ENCODE measurements around the gene LRRC32.

The LRRC32 gene, protein sequence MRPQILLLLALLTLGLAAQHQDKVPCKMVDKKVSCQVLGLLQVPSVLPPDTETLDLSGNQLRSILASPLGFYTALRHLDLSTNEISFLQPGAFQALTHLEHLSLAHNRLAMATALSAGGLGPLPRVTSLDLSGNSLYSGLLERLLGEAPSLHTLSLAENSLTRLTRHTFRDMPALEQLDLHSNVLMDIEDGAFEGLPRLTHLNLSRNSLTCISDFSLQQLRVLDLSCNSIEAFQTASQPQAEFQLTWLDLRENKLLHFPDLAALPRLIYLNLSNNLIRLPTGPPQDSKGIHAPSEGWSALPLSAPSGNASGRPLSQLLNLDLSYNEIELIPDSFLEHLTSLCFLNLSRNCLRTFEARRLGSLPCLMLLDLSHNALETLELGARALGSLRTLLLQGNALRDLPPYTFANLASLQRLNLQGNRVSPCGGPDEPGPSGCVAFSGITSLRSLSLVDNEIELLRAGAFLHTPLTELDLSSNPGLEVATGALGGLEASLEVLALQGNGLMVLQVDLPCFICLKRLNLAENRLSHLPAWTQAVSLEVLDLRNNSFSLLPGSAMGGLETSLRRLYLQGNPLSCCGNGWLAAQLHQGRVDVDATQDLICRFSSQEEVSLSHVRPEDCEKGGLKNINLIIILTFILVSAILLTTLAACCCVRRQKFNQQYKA

DNA sequence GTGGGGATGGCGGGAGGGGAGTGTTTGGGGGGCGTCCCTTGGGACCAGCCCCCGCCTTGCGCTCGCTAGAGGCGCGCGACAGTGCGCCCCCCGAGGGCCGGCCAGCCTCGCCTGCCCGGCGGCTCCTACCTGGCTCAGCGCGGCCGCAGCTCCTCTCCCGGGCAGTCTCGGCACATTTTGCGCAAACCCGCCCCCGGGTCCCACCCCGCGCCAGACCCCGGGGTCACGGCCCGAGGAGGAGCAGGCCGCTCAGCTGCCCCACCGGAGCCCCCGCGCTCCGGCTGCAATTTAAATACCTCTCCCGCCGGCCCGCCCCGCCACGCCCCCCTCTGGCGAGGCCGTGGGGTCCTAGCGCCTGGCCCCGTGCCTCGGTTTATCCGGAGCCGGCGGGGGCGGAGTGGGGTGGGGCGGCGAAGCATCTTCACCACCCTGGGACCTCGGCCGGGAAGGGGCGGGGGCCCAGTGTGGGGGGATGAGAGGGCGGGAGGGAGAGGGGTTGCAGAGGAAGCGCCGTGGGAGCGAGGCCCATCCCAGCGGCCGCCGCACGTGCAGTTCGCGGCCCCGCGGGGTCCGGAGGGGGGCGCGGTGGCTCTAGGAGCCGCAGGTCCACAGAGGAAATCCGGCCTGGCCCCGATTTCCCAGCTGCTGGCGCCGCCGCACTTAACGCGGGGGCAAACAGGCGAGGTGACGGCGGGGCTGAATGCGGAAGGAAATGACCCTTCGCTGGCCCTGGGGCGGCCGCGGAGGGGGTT lies at the start of gene LRRC32:
LRRC32 (minus strand) TSS at position 263 of the 752 bp plus-strand sequence. CDS start 4,793 bp downstream, outside the sequence.
- no peak for DNase-seq

DNA sequence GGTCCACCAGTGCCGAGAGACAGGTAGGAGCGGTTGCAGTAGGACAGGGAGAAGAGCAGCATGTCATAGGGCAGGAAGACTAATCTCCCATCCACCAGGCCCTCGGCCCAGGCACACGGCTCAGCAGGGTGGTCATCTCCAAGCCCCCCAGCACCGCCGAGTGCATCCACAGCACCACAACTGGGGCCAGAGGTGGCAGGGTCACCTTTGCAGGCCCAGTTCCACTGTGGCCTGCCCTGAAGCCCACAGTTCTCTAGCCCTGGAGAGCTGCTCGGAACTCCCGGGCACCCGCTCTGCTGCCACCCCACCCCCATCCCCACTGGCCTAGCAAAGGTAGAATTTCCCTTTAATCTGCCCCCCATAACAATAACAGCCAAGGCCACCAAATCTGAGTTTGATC lies 49.1 kb upstream of the LRRC32 start:
- DNase-seq = no peak

DNA sequence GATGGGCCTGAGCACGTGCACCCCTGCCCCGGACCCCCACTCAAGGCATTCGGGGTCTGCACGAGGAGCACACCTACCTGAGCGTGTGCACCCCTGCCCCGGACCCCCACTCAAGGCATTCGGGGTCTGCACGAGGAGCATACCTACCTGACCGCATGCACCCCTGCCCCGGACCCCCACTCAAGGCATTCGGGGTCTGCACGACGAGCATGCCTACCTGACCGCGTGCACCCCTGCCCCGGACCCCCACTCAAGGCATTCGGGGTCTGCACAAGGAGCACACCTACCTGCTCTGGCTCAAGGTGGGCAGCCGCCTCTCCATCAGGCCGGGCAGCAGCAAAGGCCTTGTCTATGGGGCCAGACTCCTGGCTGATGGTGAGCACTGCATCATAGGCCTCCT lies 48.7 kb upstream of the LRRC32 start:
- no peak for DNase-seq

DNA sequence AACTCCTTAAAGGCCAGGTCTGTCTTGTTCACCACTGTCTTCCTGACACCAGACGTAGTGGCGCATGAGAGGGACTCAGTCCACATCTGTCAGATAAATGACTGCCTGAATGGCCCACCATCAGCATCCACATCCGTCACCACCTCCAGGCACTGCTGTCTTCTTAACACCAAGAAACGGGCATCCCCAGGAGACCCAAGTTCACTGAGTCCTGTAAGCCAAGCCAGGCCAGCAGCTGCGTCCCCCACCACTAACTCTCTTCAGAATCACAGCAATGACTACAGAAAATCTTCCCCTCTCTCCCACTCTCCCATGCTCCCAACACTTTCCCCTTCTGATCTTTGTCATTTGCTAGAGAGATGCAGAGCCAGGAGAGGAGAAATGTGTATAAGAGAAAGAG lies 47.3 kb upstream of the LRRC32 start:
- DNase-seq = no peak

DNA sequence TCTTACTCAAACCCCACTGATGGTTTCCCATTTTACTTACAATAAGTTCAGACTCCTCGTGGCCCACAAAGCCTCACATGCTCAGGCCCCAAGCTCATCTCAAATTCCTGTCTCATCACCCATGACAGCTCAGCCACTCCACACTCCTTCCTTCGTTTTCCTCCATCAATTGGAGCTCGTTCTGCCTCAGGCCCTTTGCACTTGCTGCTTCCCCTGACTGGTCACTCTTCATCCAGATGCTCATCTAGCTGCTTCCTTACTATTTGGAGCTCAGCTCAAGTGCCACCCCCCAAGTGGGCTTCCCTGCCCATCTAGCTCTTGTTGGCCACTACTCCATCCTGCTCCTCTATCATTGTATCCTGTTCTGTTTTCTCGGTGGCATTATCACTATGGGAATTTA lies 46.8 kb upstream of the LRRC32 start:
- DNase-seq = no peak

DNA sequence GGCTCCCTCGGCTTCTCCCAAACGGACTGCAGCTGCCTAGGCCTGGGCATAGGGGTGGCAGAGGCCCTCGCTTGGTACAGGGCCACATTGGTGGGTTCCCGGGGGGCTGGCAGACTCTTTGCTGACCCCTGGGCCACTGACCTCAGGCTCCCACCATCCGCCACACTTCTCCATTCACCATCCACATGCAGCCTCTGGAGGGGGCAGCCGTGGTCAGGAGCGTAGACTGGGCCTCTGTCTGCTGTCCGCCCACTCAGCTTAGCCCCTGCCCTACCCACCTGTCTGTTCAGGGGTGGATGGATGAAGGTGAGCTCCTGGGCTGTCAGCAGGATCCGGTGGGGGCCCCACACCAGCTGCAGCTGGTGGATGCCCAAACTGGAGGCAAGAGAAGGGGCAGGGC lies 45.7 kb upstream of the LRRC32 start:
- no peak for DNase-seq

DNA sequence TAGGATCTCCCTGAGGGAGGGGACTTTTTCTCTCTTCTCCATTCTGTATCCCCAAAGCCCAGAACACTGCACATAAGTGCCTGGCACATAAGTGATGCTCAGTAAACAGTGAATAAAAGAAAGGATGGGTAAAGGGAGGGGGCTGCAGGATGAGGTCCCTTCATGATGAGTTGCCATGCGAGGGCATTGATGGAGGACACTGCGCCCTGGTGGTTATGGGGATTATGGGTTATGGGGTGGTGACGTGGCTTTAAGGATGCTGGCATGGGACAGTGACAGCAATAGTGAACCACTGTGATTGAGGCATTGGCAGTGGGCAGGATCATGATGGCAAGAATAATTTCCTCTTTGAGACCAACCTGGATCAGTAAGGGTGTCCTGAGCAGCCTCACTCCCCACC lies 43.9 kb upstream of the LRRC32 start:
- DNase-seq = no peak

DNA sequence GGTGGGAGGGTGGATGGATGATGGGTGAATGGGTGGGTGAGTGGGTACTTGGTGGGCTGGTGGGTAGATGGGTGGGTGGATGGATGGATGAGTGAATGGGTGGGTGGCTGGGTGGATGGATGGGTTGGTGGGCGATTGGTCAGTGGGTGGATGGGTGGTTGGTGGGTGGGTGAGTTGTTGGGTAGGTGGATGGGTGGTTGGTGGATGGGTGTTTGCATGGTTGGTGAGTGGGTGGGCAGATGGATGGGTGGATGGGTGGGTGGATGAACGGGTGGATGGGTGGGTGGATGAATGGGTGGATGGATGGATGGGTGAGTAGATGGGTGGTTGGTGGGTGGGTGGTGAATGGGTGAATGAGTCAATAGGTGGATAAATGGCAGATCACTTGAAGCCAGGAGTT lies 43.0 kb upstream of the LRRC32 start:
- no peak for DNase-seq

DNA sequence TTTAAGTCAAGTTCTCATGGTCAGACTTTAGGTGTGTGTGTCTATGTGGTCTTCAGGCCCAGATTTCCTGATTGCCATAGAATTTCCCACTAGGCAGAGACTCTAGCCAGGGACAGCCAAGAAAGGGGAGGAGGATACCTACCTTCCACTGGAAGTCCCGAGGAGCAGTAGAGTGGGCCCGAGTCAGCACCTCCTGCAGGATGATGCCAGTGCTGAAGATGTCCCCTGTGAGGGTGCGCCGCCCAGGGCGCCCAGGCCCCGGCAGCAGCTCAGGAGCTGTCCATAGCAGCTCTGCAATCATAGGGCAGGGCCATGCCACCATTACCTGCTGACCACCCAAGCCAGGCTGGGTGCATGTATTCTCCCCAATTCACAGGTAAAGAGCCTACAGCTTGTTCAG lies 41.6 kb upstream of the LRRC32 start:
- no peak for DNase-seq

DNA sequence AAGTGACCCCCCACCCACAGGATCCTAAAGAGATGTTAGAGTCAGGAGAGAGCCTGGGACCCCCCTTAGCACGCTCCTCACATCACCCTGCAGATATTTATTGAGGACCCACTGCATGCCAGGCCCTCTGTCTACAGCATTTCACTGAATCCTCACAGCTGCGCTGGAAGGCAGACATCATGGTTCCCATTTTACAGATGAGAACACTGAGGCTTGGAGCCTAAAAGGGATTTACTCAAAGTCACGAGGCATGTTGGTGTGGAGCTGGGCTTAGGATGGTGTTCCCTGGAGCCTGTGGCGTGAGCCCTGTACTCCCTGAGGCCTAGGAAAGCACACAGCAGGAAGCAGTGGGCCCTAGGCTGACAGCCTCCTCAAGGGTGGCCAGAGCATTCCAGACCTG lies 39.2 kb upstream of the LRRC32 start:
- no peak for DNase-seq

DNA sequence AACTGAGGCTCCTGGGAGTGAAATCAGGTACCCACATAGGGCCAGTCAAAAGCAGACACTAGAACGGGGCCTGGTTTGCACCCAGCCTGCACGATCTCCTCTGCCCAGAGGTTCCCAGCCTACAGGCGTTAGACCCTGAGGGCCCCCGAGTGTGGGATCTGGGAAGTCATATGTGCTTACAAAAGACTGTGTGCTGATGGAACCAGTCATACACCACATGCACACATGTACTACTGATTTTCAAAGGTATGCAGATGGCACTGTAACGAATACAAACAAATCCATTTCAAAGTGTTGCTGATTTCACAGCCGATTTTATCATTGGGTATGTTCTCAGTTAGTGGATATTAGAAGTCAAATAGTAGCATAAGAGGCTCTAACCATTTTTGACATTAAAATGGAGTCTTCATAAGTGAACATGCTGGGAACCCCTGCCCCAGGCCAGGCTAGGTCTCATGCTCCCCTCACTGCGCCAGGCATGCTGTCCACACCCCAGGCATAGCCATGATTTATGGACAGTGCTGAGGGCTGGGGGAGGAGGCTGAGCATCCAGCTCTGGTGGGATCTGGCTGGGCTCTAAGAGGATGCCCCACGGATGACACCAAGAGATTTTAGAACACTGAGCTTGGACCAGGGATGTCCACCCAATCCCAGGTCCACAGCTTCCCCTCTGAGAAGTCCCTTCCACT lies 38.6 kb upstream of the LRRC32 start:
- DNase-seq = no peak

DNA sequence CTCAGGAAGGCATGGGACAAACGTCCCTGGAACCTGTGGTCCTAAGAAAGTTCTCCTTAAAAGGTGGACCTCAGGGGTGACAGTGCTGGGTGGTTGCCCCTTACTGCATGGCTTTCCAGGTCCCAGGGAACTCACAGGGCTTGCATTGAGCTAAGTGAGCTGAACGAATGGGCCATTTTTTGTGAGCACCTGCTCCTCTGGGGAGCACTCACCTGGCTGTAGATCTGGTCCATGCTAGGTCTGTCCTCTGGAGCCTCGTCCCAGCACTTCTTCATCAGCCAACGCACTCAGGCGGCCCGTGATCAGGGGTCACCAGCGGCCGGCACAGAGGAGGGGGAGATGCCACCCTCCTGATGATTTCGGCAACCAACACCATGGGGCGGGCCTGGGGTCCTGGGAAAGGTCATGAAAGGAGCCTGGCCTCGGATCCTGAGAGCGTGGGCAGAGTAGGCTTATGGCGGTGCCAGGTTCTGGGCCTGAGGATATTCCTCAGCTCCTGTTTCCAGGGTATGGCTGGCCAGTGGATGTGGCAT lies 36.8 kb upstream of the LRRC32 start:
- no peak for DNase-seq

DNA sequence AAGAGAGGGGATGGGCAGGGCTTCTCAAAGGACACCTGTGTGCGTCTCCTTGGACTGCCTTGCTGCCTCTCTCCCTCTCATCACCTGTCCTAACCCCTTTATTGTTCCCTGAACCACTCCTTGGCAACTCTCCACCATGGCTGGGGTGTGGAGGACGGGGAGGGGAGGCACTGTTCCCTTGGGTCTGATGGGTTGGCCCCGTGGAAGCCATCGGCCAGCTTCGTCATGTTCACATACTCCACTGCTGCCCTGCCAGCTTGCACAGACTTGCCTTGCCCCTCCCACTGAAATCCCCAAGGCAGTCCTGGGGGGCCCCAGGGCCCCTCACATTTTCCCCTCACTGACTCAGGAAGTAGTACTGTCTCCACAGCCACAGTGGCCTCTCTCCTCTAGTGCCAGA lies 36.1 kb upstream of the LRRC32 start:
- no peak for DNase-seq

DNA sequence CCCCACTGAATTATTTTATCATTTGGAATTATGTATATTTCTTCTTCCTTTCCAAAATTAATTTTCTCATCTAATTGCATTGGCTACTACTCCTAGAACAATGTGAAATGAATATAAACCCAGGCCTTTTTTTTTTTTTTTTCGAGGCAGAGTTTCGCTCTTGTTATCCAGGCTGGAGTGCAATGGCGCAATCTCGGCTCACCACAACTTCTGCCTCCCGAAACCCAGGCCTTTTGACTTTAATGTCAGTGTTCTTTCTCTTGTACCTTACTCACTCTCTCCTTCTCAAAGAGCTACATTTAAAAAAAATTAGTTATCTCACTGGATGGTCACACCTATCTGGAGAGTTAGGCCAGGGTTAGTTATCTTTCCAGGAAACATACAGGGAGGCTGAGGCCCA lies 35.3 kb upstream of the LRRC32 start:
- no peak for DNase-seq

DNA sequence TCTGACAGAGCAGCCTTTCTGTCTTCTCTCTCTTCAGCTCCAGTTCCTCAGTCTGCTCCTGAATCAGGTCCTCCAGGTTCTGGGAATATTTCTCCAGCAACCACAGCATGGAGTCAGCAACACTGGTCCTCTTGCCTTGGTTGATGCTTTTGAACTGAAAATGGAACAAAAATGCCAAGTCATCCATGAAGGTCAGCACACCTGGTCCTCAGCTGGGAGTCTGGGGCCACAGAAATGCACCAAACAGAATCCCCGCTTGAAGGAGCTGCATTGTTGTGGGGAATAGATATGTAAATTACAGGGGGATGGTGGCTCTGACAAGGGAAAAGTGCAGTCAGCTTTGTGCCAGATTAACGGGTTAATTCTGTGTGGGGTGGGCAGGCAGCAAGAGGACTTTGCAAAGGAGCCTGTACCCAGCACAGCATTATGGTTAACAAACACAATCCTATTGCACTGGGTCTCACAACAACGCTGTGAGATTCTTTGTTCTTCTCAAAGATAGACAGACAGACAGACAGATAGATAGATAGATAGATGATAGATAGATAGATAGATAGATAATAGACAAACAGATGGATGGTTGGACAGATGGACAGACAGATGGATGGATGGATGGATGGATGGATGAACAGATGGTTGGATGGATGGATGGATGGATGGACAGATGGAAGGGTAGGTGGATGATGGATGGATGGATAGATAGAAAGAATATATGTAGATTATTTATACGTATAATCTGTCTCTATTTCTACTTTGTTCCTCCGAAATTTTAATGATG lies 33.8 kb upstream of the LRRC32 start:
- no peak for DNase-seq

DNA sequence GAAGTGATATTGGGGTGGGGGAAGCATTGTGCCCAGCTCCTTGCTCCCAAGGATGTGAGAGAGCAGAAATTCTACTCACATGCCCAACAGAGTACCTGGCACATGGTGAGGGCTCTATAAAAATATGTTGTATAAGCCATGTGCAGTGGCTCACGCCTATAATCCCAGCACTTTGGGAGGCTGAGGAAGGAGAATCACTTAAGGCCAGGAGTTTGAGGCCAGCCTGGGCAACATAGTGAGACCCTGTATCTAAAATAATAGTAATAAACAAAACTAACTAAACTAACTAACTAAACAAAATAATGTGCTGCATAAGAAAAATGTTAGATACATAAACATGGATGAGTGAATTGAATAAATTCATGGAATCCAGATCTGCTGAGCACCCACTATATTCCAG lies 33.2 kb upstream of the LRRC32 start:
- DNase-seq = no peak

DNA sequence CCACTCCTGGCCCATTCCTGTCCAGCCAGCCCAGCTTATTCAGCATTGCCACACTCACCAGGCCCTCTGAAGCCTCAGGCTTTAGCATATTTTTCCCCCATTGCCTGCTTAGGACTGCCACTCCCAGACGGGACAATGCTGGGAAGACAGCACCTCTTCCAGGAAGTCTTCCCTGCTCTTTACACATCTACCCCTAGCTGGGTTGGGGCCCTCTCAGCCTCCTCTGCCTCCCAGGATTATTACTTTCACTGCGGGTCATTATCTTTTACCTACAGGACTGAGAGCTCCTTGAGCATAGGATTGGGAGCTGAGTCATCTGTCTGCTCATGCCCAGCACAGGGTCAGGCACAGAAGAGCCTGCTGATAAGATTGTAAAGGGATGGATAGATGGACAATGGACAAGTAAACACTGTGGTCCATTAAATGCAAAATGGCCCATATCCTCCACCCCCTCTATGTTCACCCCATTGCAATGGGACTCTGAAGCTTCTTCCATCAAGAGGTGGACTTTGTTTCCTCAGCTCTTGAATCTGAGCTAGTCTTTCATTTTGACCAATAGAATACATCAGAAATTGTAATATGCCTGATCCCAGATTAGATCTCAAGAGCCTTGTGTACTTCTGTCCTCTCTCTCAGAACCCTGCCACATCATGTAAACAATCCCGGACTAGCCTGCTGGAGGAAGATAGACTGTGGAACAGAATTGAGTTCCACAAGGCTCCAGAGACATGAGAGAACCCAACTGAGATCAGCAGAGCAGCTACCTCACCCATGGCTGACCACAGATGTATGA lies 32.0 kb upstream of the LRRC32 start:
- DNase-seq = no peak

DNA sequence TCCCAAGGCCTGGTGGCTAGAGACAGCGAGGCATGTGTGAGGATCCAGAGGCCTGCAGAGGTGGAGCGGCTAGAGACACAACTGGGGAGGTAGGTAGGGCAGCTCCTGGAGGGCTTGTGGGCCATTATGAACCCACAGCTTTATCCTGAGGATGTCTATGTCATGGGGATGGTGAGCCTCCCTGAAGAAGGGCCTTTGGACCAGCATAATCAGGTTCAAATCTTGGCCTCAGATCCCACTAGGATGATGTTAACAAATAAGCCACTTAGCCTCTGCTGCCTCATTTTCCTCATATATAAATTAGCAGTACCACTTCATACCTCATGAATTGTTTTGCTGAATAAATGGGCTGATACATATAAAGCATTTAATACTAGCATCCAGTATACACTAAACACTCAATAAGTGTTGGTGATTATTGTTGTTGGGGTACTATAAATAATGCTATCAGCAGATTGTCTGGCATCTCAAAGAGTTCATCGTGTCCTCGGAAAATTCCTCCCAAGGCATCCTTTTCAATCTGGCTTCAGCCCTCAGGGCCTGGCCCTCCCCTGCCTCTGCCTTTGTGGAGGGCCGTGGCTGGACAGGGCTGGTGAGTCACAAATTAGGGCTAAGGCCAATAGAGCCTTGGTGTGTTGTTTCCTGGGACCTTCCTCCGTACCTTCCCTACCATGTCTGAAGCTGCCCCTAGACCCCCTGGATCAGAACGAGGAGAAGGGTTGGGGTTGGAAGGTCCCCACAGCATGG lies 30.9 kb upstream of the LRRC32 start:
- DNase-seq = no peak

DNA sequence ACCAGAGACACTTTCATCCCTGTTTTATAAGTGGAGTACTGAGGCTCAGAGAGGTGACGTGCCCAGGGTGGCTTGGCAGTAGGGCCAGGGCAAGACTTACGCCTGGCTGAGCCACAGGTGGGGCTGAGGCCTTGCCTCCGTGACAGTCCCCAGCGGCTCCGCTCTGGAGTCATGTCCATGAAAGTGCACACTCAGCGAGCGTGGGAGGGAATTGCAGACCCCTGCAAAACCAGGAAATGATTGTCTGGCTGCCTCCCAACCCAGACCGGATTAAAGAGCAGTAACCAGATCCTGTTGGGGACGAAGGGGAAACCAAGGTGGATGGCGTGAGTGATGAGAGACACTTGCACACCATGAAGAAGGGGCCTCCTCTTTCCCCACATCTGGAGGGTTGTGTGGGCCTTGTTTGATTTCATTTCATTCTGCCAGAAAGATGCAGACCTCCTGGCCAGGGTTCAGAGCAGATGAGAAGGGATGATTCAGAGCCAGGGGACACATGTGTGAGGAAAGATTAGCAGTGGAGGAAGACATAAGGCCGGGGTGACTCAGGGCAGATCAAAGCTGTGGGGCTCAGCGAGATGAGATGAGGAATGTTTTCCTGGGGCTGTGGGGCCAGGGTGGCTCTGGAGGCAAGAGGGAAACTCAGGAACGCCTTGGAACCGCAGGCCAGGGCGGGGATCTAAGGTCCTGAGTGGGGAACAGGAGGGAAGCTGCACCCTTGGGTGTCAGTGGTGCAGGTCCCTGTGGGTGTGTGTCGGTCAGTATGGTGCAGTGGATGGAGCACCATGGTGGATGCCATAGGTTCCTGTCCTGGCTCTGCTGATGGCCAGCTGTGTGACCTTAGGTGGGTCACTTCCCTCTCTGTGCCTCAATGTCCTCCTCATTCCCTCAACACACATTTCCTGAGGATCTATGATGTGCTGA lies 29.9 kb upstream of the LRRC32 start:
- DNase-seq = no peak

Measured in activated CD4-positive, alpha-beta T cell treated with anti-CD3 and anti-CD28 coated beads, Interleukin-2, amount 50 U/mL, for 1 hour (primary cell).